HEK293T (cell line): ENCODE data around the gene FNDC3A.

ENCODE experiments used
- CTCF ChIA-PET: fragments of 350-600 bp; formaldehyde crosslinking; extraction: SDS; loops from one replicate; lab custom pipeline; 2021; ENCODE audit warnings: antibody characterized with exemption, inconsistent platforms; lab: Yijun Ruan, JAX
- POLR2A ChIA-PET: fragments of 350-600 bp; formaldehyde crosslinking; extraction: SDS; loops from one replicate; lab custom pipeline; 2020; ENCODE audit warnings: antibody characterized with exemption, inconsistent platforms; lab: Yijun Ruan, JAX
- DNase-seq: peaks from one replicate; pipeline ENCODE4 v3.0.0; 2012; ENCODE audit warnings: mixed read lengths; ENCODE audit errors: extremely low spot score
- ARNT ChIP-seq: fragments of 450-650 bp; IDR thresholded peaks from 2 replicates; pipeline ENCODE4 v1.6.1; 2017; ENCODE audit warnings: mild to moderate bottlenecking
- BHLHE40 ChIP-seq: fragments of 450-650 bp; IDR thresholded peaks from 2 replicates; pipeline ENCODE4 v1.6.1; 2016; ENCODE audit warnings: mild to moderate bottlenecking, moderate library complexity, borderline replicate concordance
- CTBP1 ChIP-seq: fragments of 450-650 bp; IDR thresholded peaks from 2 replicates; pipeline ENCODE4 v1.6.1; 2016; ENCODE audit warnings: borderline replicate concordance
- ELF4 ChIP-seq: fragments of 450-650 bp; IDR thresholded peaks from 2 replicates; pipeline ENCODE4 v1.6.1; 2017; ENCODE audit warnings: antibody characterized with exemption
- FOXA1 ChIP-seq: fragments of 450-650 bp; IDR thresholded peaks from 2 replicates; pipeline ENCODE4 v1.6.1; 2016; ENCODE audit warnings: mild to moderate bottlenecking
- FOXK2 ChIP-seq: fragments of 450-650 bp; IDR thresholded peaks from 2 replicates; pipeline ENCODE4 v1.6.1; 2016; ENCODE audit warnings: mild to moderate bottlenecking
- FOXM1 ChIP-seq: fragments of 450-650 bp; IDR thresholded peaks from 2 replicates; pipeline ENCODE4 v1.6.1; 2017; ENCODE audit warnings: mild to moderate bottlenecking, borderline replicate concordance
- HDGF ChIP-seq: fragments of 450-650 bp; IDR thresholded peaks from 2 replicates; pipeline ENCODE4 v1.6.1; 2017; ENCODE audit warnings: antibody characterized with exemption, borderline replicate concordance
- L3MBTL2 ChIP-seq: fragments of 450-650 bp; conservative IDR thresholded peaks from 2 replicates; pipeline ENCODE4 v1.6.1; 2016; ENCODE audit warnings: mild to moderate bottlenecking
- LEF1 ChIP-seq: fragments of 450-650 bp; IDR thresholded peaks from 2 replicates; pipeline ENCODE4 v1.6.1; 2017; ENCODE audit warnings: mild to moderate bottlenecking, borderline replicate concordance
- NFRKB ChIP-seq: fragments of 450-650 bp; IDR thresholded peaks from 2 replicates; pipeline ENCODE4 v1.6.1; 2016; ENCODE audit warnings: mild to moderate bottlenecking, moderate library complexity
- PKNOX1 ChIP-seq: fragments of 450-650 bp; IDR thresholded peaks from 2 replicates; pipeline ENCODE4 v1.6.1; 2016
- SP1 ChIP-seq: fragments of 450-650 bp; IDR thresholded peaks from 2 replicates; pipeline ENCODE4 v1.6.1; 2017
- SUZ12 ChIP-seq: fragments of 450-650 bp; IDR thresholded peaks from 2 replicates; pipeline ENCODE4 v1.6.1; 2016; ENCODE audit warnings: mild to moderate bottlenecking
- TARDBP ChIP-seq: fragments of 450-650 bp; IDR thresholded peaks from 2 replicates; pipeline ENCODE4 v1.6.1; 2016
- ZNF384 ChIP-seq: fragments of 450-650 bp; IDR thresholded peaks from 2 replicates; pipeline ENCODE4 v1.6.1; 2016

FNDC3A gene

GRCh38 chr13:49030213-49030612 lies 54.5 kb downstream of the FNDC3A start:
- POLR2A ChIA-PET: no interaction called here
- TF ChIP-seq TARDBP: no peak
- TF ChIP-seq CTBP1: no peak
- no peak for TF ChIP-seq SUZ12
- no peak for TF ChIP-seq LEF1
- no peak for TF ChIP-seq FOXM1
- TF ChIP-seq ARNT: no peak
- no peak for TF ChIP-seq BHLHE40
- TF ChIP-seq SP1: no peak
- no peak for TF ChIP-seq FOXA1
- no peak for TF ChIP-seq L3MBTL2
- no peak for TF ChIP-seq PKNOX1
- no peak for TF ChIP-seq NFRKB
- no peak for TF ChIP-seq FOXK2
- CTCF ChIA-PET: no interaction called here
- DNase-seq: no peak

- TF ChIP-seq SP1: no peak
- TF ChIP-seq FOXA1: no peak
- TF ChIP-seq LEF1: no peak
- TF ChIP-seq L3MBTL2: no peak
- no peak for TF ChIP-seq FOXM1
- no peak for TF ChIP-seq ARNT
- no peak for TF ChIP-seq TARDBP
- TF ChIP-seq NFRKB: no peak
- TF ChIP-seq ZNF384: no peak
- no peak for TF ChIP-seq BHLHE40
- DNase-seq: no peak
- ChIA-PET POLR2A (no interaction called here), CTCF (no interaction called here)
Observed at GRCh38 chr13:49040872-49041271, 65.2 kb downstream of the FNDC3A start.

- no peak for DNase-seq
- CTCF ChIA-PET: no interaction called here
- TF ChIP-seq PKNOX1: no peak
- no peak for TF ChIP-seq NFRKB
- TF ChIP-seq L3MBTL2: no peak
- TF ChIP-seq FOXK2: no peak
- no peak for TF ChIP-seq SP1
- TF ChIP-seq FOXM1: no peak
- no peak for TF ChIP-seq ARNT
- TF ChIP-seq HDGF: no peak
- no peak for TF ChIP-seq TARDBP
- no peak for TF ChIP-seq LEF1
- TF ChIP-seq SUZ12: no peak
- no peak for TF ChIP-seq ELF4
- no peak for TF ChIP-seq CTBP1
- no peak for TF ChIP-seq FOXA1
- no peak for TF ChIP-seq ZNF384
- no peak for TF ChIP-seq BHLHE40
- POLR2A ChIA-PET: no interaction called here
Observed at GRCh38 chr13:49042476-49042875, 66.8 kb downstream of the FNDC3A start.

GRCh38 chr13:49044008-49044407 lies 68.3 kb downstream of the FNDC3A start:
- ChIA-PET CTCF (no interaction called here), POLR2A (no interaction called here)
- DNase-seq: no peak
- TF ChIP-seq LEF1: no peak

- TF ChIP-seq BHLHE40 (no peak), L3MBTL2 (no peak), ARNT (no peak)
- no peak for DNase-seq
- CTCF ChIA-PET: no interaction called here
- POLR2A ChIA-PET: no interaction called here
Observed at GRCh38 chr13:49044836-49045235, 69.1 kb downstream of the FNDC3A start.

- TF ChIP-seq ARNT (no peak), NFRKB (no peak), ZNF384 (no peak), FOXA1 (no peak), FOXK2 (no peak), PKNOX1 (no peak), ELF4 (no peak), FOXM1 (no peak), BHLHE40 (no peak), TARDBP (no peak), HDGF (no peak), CTBP1 (no peak), L3MBTL2 (no peak)
- POLR2A ChIA-PET: no interaction called here
- CTCF ChIA-PET: no interaction called here
- no peak for DNase-seq
Observed at GRCh38 chr13:49046002-49046401, 70.3 kb downstream of the FNDC3A start.

- ChIA-PET CTCF (no interaction called here), POLR2A (no interaction called here)
Observed at GRCh38 chr13:49046519-49046918, 70.8 kb downstream of the FNDC3A start.

More at GRCh38 chr13:49046519-49046918, 70.8 kb downstream of the FNDC3A start:
- DNase-seq: no peak
- TF ChIP-seq L3MBTL2: no peak
- TF ChIP-seq BHLHE40: no peak
- TF ChIP-seq ZNF384: no peak
- no peak for TF ChIP-seq TARDBP
- no peak for TF ChIP-seq LEF1
- TF ChIP-seq CTBP1: no peak
- no peak for TF ChIP-seq FOXK2
- no peak for TF ChIP-seq NFRKB
- no peak for TF ChIP-seq PKNOX1
- no peak for TF ChIP-seq SUZ12
- no peak for TF ChIP-seq HDGF
- TF ChIP-seq FOXM1: no peak
- no peak for TF ChIP-seq ARNT
- no peak for TF ChIP-seq ELF4
- no peak for TF ChIP-seq FOXA1
- TF ChIP-seq SP1: no peak
